Suppressor macrophage treated with lipopolysaccharide for 1 hour (primary cell): ENCODE measurements around the gene PHF13.
A peak's percentile ranks its signal among the peaks of the same experiment; 100 is the strongest.

Experiments
- DNase-seq, 3 donors: peaks; one replicate each; pipeline ENCODE4 v3.0.0-alpha.2; 2020 to 2022

PHF13 gene

GRCh38 chr1:6602669-6603237, 10.8 kb upstream of the PHF13 start, which contains the start of gene KLHL21:
Gene KLHL21, minus strand, starts transcription at chr1:6602869. Its CDS starts 52 bp downstream, at chr1:6602817.
- DNase-seq = peak; percentile 94 to 98 (median 97)

GRCh38 chr1:6603238-6603914, 10.2 kb upstream of the PHF13 start:
- DNase-seq = peak; percentile 68 to 77 (median 71)

- peak in 2 of 3 donors; percentile 42 to 49 for DNase-seq
Measured at GRCh38 chr1:6603915-6604558, 9.5 kb upstream of the PHF13 start.

- DNase-seq = peak; percentile 48 to 59 (median 53)
Measured at GRCh38 chr1:6612641-6613360, 730 bp upstream of the PHF13 start.

GRCh38 chr1:6614019-6614928, 743 bp downstream of the PHF13 start:
- DNase-seq = peak; percentile 24 to 76 (median 53)

- DNase-seq = peak in 1 of 3 donors; percentile 39
Measured at GRCh38 chr1:6614929-6615785, 1.6 kb downstream of the PHF13 start.

- DNase-seq = no peak
Measured at GRCh38 chr1:6619045-6619444, 5.5 kb downstream of the PHF13 start.

- DNase-seq = no peak
Measured at GRCh38 chr1:6621429-6622391, 8.2 kb downstream of the PHF13 start.

GRCh38 chr1:6622396-6623152, 9.0 kb downstream of the PHF13 start:
- DNase-seq = no peak

- no peak for DNase-seq
Measured at GRCh38 chr1:6623269-6623965, 9.9 kb downstream of the PHF13 start.

GRCh38 chr1:6624710-6625583, 11.4 kb downstream of the PHF13 start, which contains the start of gene THAP3:
Gene THAP3, plus strand, starts transcription at chr1:6624868. Its CDS starts 351 bp downstream, at chr1:6625219.
- DNase-seq = peak; percentile 92 to 97 (median 94)

- peak; percentile 55 to 68 (median 58) for DNase-seq
Measured at GRCh38 chr1:6625584-6626149, 12.1 kb downstream of the PHF13 start.

GRCh38 chr1:6627031-6627430, 13.5 kb downstream of the PHF13 start:
- no peak for DNase-seq

GRCh38 chr1:6627841-6628545, 14.5 kb downstream of the PHF13 start:
- DNase-seq = no peak

GRCh38 chr1:6628971-6629479, 15.5 kb downstream of the PHF13 start:
- no peak for DNase-seq

- no peak for DNase-seq
Measured at GRCh38 chr1:6630027-6630426, 16.5 kb downstream of the PHF13 start.
